ENCODE data around the gene PRRT4.

The PRRT4 gene

DNA sequence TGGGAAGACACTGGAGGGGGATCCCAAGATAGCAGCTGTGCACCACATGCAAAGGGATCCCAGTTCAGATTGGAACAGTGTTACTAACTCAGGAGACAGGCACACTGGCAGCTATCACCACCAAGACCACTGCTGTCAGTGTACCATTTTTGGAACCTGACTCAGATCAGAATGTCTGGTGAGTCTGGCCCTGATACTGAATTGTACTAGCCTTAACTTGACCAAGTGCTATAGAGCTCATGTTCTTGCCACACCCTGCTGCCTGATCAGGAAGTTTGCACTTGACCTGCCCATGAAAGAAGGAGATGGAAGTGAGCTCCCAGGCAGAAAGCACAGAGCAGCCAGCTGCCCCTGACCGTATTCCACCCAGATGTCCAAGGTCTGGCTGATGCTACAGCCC lies 4.8 kb upstream of the PRRT4 start:
- H3K79me1 ChIP-seq (ENCODE audit: low read length): peaks cover 11% of the 10 kb centered on the region
- no peak for DNase-seq
- H3K79me2 ChIP-seq (ENCODE audit: control insufficient read depth, insufficient read depth, low read length, poor library complexity): peaks cover 3% of the 10 kb centered on the region
- no peak overlapping the region for H2AK5ac ChIP-seq (ENCODE audit: low read length)
- no peaks in the 10 kb centered on the region for H3K36me3 ChIP-seq (ENCODE audit: control insufficient read depth in 1 of 2, insufficient read depth in 2 of 2, low read length in 2 of 2)
- H3K9ac ChIP-seq (ENCODE audit: low read length): no peak overlapping the region
- H4K8ac ChIP-seq (ENCODE audit: low read depth, low read length): no peak overlapping the region
- H3K27me3 ChIP-seq (ENCODE audit: insufficient read depth, low read length): no peaks in the 10 kb centered on the region
- H2BK120ac ChIP-seq (ENCODE audit: insufficient read depth, low read length, poor library complexity): no peak overlapping the region
- no peak overlapping the region for H3K4ac ChIP-seq (ENCODE audit: low read depth, low read length)
- H3K23ac ChIP-seq (ENCODE audit: low read length): no peak overlapping the region
- WGBS (ENCODE audit: extremely low coverage, insufficient coverage, insufficient read length): no CpG with 5 or more reads among the region's 1 CpG
- no peak overlapping the region for H3K4me3 ChIP-seq (ENCODE audit: low read depth, low read length)
- no peak overlapping the region for H3K27ac ChIP-seq (ENCODE audit: low read depth, low read length)
- no peaks in the 10 kb centered on the region for H3K9me3 ChIP-seq (ENCODE audit: insufficient read depth, low read depth, low read length)
- no peak overlapping the region for H4K12ac ChIP-seq (ENCODE audit: low read depth, low read length)
- no peak overlapping the region for H2AFZ ChIP-seq (ENCODE audit: insufficient read depth, low read length, poor library complexity)
- no peak overlapping the region for H3K18ac ChIP-seq (ENCODE audit: low read length)
- no peak overlapping the region for H3K4me2 ChIP-seq (ENCODE audit: low read length)
- H4K91ac ChIP-seq (ENCODE audit: low read depth, low read length): no peak overlapping the region
- no peak overlapping the region for H2BK5ac ChIP-seq (ENCODE audit: low read depth, low read length, poor library complexity)
- peaks cover 2 to 9% of the 10 kb centered on the region in 2 experiments for H3K4me1 ChIP-seq (ENCODE audit: control insufficient read depth in 1 of 2, insufficient read depth in 2 of 2, low read length in 2 of 2)
- peak overlapping the region; percentile 71 for H2BK12ac ChIP-seq (ENCODE audit: low read length)
- H3K14ac ChIP-seq (ENCODE audit: low read length): no peak overlapping the region

DNA sequence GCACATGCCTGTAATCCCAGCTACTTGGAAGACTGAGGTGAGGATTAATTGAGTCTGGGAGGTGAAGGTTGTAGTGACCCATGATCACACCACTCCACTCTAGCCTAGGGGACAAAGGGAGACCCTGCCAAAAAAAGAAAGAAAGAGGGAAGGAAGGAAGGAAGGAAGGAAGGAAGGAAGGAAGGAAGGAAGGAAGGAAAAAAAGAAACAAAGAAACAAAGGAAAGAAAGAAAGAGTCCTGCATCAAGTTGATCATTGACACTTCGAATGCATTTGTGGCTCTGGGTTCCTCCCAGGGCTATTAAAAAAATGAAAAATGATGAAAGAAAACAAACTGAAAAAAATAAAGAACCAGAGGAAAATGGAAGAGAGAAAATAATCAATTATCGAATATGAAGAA lies 3.9 kb upstream of the PRRT4 start:
- H3K79me2 ChIP-seq (ENCODE audit: control insufficient read depth, insufficient read depth, low read length, poor library complexity): peaks cover 7% of the 10 kb centered on the region
- no peak overlapping the region for H3K4me2 ChIP-seq (ENCODE audit: low read length)
- H3K9me3 ChIP-seq (ENCODE audit: insufficient read depth, low read depth, low read length): no peaks in the 10 kb centered on the region
- peaks cover 2 to 9% of the 10 kb centered on the region in 2 experiments for H3K4me1 ChIP-seq (ENCODE audit: control insufficient read depth in 1 of 2, insufficient read depth in 2 of 2, low read length in 2 of 2)
- no peak overlapping the region for H4K8ac ChIP-seq (ENCODE audit: low read depth, low read length)
- H2AK5ac ChIP-seq (ENCODE audit: low read length): no peak overlapping the region
- DNase-seq: no peak
- H3K36me3 ChIP-seq (ENCODE audit: control insufficient read depth in 1 of 2, insufficient read depth in 2 of 2, low read length in 2 of 2): no peaks in the 10 kb centered on the region
- no peak overlapping the region for H3K18ac ChIP-seq (ENCODE audit: low read length)
- H3K14ac ChIP-seq (ENCODE audit: low read length): no peak overlapping the region
- no peak overlapping the region for H3K4me3 ChIP-seq (ENCODE audit: low read depth, low read length)
- WGBS (ENCODE audit: extremely low coverage, insufficient coverage, insufficient read length): no CpG with 5 or more reads among the region's 2 CpGs
- no peak overlapping the region for H3K9ac ChIP-seq (ENCODE audit: low read length)
- no peak overlapping the region for H4K91ac ChIP-seq (ENCODE audit: low read depth, low read length)
- no peak overlapping the region for H3K4ac ChIP-seq (ENCODE audit: low read depth, low read length)
- H2BK5ac ChIP-seq (ENCODE audit: low read depth, low read length, poor library complexity): no peak overlapping the region
- no peak overlapping the region for H2BK12ac ChIP-seq (ENCODE audit: low read length)
- no peak overlapping the region for H4K12ac ChIP-seq (ENCODE audit: low read depth, low read length)
- H3K79me1 ChIP-seq (ENCODE audit: low read length): peaks cover 18% of the 10 kb centered on the region
- no peaks in the 10 kb centered on the region for H3K27me3 ChIP-seq (ENCODE audit: insufficient read depth, low read length)
- no peak overlapping the region for H3K27ac ChIP-seq (ENCODE audit: low read depth, low read length)
- no peak overlapping the region for H2BK120ac ChIP-seq (ENCODE audit: insufficient read depth, low read length, poor library complexity)
- H2AFZ ChIP-seq (ENCODE audit: insufficient read depth, low read length, poor library complexity): no peak overlapping the region
- H3K23ac ChIP-seq (ENCODE audit: low read length): no peak overlapping the region

DNA sequence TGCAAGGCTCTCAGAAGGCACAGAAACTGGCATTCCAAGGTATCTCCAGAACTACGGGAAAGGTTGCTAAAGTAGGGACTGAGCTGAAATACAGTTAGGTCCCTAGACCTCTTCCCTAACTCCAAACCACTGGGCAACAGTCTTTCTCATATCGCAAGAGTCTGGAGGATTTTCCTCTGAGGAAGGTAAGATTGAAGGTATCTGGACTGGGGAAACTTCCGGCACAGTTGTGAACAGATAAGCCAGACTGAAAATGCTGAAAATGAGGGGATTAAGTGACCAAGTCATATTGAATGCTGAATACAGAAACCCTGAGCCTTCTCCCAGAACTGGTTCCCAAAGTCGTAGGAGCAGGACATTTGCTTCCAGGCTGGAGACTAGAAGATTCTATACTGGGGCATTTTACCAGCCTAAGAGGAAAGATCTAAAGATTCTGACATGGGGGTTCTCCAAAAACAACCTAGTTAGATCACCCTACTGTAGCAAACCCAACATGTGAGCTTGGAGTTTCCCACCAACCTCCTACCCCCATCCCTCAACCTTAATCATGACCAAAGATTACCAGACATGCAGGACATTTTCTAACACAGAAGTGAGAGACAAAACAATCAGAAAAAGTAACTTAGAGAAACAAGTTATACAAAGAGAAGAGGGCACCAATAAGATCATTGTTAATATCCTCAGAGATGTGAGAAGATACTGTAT lies 2.8 kb upstream of the PRRT4 start:
- H3K14ac ChIP-seq (ENCODE audit: low read length): no peak overlapping the region
- WGBS (ENCODE audit: extremely low coverage, insufficient coverage, insufficient read length): no CpG with 5 or more reads among the region's 4 CpGs
- peaks cover 29% of the 10 kb centered on the region for H3K79me1 ChIP-seq (ENCODE audit: low read length)

DNA sequence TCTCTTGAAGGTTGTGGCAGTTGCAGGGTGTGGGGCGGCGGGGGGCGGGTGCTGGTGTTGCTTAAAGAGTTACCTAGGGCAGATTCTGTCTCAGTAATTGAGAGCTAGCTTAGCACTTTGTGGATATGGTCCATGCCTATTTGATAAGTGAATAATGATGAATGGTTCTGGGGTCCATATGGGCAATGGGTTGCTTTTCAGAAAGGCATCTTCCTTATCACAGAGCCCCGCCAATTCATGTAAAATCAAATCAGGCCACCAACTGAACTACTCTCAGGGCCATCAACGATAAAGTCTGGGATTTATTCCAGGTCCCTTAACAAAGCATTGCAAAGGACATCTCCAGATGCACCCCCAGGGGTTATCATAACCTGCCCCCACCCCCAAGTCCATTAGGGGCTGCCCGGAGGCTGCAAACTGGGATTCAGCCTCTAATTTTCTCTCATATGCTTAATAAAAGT lies 1.8 kb upstream of the PRRT4 start:
- Histone ChIP-seq H3K79me1 (ENCODE audit: low read length) (peaks cover 35% of the 10 kb centered on the region), H3K9me3 (ENCODE audit: insufficient read depth, low read depth, low read length) (no peaks in the 10 kb centered on the region), H3K23ac (ENCODE audit: low read length) (no peak overlapping the region), H2BK120ac (ENCODE audit: insufficient read depth, low read length, poor library complexity) (no peak overlapping the region), H3K79me2 (ENCODE audit: control insufficient read depth, insufficient read depth, low read length, poor library complexity) (peaks cover 16% of the 10 kb centered on the region), H4K91ac (ENCODE audit: low read depth, low read length) (no peak overlapping the region), H3K4ac (ENCODE audit: low read depth, low read length) (no peak overlapping the region), H2AK5ac (ENCODE audit: low read length) (no peak overlapping the region), H3K27me3 (ENCODE audit: insufficient read depth, low read length) (no peaks in the 10 kb centered on the region), H2BK5ac (ENCODE audit: low read depth, low read length, poor library complexity) (no peak overlapping the region), H4K12ac (ENCODE audit: low read depth, low read length) (no peak overlapping the region), H2AFZ (ENCODE audit: insufficient read depth, low read length, poor library complexity) (no peak overlapping the region), H3K36me3 (ENCODE audit: control insufficient read depth in 1 of 2, insufficient read depth in 2 of 2, low read length in 2 of 2) (peaks cover 3 to 6% of the 10 kb centered on the region in 2 experiments), H3K14ac (ENCODE audit: low read length) (no peak overlapping the region), H3K9ac (ENCODE audit: low read length) (no peak overlapping the region), H4K8ac (ENCODE audit: low read depth, low read length) (no peak overlapping the region), H3K27ac (ENCODE audit: low read depth, low read length) (no peak overlapping the region), H3K18ac (ENCODE audit: low read length) (no peak overlapping the region), H2BK12ac (ENCODE audit: low read length) (no peak overlapping the region), H3K4me2 (ENCODE audit: low read length) (no peak overlapping the region), H3K4me3 (ENCODE audit: low read depth, low read length) (no peak overlapping the region), H3K4me1 (ENCODE audit: control insufficient read depth in 1 of 2, insufficient read depth in 2 of 2, low read length in 2 of 2) (peaks cover 20 to 27% of the 10 kb centered on the region in 2 experiments)
- WGBS (ENCODE audit: extremely low coverage, insufficient coverage, insufficient read length): no CpG with 5 or more reads among the region's 6 CpGs
- no peak for DNase-seq

More for the DNA sequence above, 2.8 kb upstream of the PRRT4 start:
- Histone ChIP-seq H3K4ac (ENCODE audit: low read depth, low read length) (no peak overlapping the region), H2BK12ac (ENCODE audit: low read length) (peak overlapping the region; percentile 47), H3K9ac (ENCODE audit: low read length) (no peak overlapping the region), H3K36me3 (ENCODE audit: control insufficient read depth in 1 of 2, insufficient read depth in 2 of 2, low read length in 2 of 2) (peaks cover 0 to under 1% of the 10 kb centered on the region in 2 experiments), H2BK120ac (ENCODE audit: insufficient read depth, low read length, poor library complexity) (no peak overlapping the region), H3K23ac (ENCODE audit: low read length) (no peak overlapping the region), H4K91ac (ENCODE audit: low read depth, low read length) (no peak overlapping the region), H2AFZ (ENCODE audit: insufficient read depth, low read length, poor library complexity) (no peak overlapping the region), H3K4me2 (ENCODE audit: low read length) (no peak overlapping the region), H3K79me2 (ENCODE audit: control insufficient read depth, insufficient read depth, low read length, poor library complexity) (peaks cover 13% of the 10 kb centered on the region), H4K8ac (ENCODE audit: low read depth, low read length) (no peak overlapping the region), H3K4me3 (ENCODE audit: low read depth, low read length) (no peak overlapping the region), H2AK5ac (ENCODE audit: low read length) (no peak overlapping the region), H2BK5ac (ENCODE audit: low read depth, low read length, poor library complexity) (no peak overlapping the region), H3K27ac (ENCODE audit: low read depth, low read length) (no peak overlapping the region), H3K9me3 (ENCODE audit: insufficient read depth, low read depth, low read length) (no peaks in the 10 kb centered on the region), H3K27me3 (ENCODE audit: insufficient read depth, low read length) (no peaks in the 10 kb centered on the region), H3K4me1 (ENCODE audit: control insufficient read depth in 1 of 2, insufficient read depth in 2 of 2, low read length in 2 of 2) (peaks cover 12 to 19% of the 10 kb centered on the region in 2 experiments), H3K18ac (ENCODE audit: low read length) (no peak overlapping the region), H4K12ac (ENCODE audit: low read depth, low read length) (no peak overlapping the region)
- no peak for DNase-seq

All from trophoblast cell (in vitro differentiated cells and primary cell).